ENCODE data around the gene RAPGEF1.
"Not testable (repeated sequence)": the region's sequence is repeated elsewhere in the genome, so short reads cannot be mapped to it uniquely, and the experiment has no call there.

Gene RAPGEF1, protein sequence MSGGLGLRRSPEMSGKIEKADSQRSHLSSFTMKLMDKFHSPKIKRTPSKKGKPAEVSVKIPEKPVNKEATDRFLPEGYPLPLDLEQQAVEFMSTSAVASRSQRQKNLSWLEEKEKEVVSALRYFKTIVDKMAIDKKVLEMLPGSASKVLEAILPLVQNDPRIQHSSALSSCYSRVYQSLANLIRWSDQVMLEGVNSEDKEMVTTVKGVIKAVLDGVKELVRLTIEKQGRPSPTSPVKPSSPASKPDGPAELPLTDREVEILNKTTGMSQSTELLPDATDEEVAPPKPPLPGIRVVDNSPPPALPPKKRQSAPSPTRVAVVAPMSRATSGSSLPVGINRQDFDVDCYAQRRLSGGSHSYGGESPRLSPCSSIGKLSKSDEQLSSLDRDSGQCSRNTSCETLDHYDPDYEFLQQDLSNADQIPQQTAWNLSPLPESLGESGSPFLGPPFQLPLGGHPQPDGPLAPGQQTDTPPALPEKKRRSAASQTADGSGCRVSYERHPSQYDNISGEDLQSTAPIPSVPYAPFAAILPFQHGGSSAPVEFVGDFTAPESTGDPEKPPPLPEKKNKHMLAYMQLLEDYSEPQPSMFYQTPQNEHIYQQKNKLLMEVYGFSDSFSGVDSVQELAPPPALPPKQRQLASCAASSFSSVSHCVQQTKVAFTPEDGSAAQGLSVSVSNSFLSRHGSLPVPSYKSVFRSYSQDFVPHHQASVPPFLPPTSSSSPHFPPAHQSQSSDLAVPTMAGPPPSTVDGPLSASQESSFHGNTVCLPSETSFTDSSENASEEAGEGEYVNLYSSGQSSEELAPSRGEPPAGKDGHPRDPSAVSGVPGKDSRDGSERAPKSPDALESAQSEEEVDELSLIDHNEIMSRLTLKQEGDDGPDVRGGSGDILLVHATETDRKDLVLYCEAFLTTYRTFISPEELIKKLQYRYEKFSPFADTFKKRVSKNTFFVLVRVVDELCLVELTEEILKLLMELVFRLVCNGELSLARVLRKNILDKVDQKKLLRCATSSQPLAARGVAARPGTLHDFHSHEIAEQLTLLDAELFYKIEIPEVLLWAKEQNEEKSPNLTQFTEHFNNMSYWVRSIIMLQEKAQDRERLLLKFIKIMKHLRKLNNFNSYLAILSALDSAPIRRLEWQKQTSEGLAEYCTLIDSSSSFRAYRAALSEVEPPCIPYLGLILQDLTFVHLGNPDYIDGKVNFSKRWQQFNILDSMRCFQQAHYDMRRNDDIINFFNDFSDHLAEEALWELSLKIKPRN (N-terminal part only)

GRCh38 chr9:131739959-131740648 lies at the start of gene RAPGEF1:
Gene RAPGEF1 (minus strand): TSS chr9:131740076. CDS start chr9:131739830, 246 bp downstream.
- peak; percentile 63 for DNase-seq

DNA sequence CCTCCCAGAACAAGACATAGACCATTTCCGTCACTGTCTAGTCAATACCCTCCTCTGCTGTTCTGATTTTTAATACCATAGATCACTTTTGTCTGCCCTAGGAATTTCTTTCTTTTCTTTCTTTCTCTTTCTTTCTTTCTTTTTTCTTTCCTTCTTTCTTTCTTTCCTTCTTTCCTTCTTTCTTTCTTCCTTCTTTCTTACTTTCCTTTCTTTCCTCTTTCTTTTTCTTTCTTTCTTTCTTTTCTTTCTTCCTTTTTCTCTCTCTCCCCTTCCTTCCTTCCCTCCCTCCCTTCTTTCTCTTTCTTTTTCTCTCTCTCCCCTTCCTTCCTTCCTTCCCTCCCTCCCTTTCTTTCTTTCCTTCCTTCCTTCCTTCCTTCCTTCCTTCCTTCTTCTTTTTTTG lies 49.0 kb upstream of the RAPGEF1 start:
- DNase-seq: no peak

DNA sequence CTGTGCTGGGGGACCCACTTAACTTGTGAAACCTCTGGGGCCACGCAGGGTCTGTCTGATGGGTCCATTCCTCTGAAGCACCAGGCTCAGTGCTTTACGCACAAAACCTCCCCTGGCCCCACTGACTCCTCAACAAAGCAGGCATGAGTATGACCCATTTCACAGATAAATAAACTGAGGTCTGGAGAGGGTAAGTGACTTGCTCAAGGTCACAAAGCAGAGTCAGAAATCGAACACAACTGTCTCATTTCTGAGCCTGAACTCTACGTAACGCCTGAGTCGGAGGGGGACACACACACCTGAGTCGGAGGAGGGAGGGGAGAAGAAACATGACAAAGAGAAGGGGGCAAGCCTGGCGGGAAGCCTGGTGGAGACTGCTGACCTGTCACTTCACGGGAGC lies 48.0 kb upstream of the RAPGEF1 start:
- DNase-seq: no peak

GRCh38 chr9:131784748-131785501 lies 45.0 kb upstream of the RAPGEF1 start:
- peak; percentile 56 for DNase-seq

DNA sequence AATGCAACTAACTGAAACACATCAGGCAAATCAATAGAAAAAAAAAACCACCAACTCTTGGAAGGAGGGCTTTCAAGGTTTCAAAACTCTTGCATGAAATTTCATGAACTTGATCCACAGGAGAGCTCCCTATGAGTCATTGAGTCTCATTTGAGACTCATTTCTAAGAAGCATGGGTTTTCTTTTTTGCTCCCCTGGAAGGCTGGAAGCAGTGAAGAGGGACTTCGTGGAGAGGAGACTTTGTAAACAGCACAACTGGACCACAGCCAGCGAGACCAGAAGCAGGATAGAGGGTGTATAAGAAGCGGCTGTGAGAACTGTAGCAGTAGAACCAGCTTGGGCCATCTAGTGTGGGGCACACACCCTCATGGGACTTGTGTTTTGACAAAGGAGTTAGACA lies 41.2 kb upstream of the RAPGEF1 start:
- DNase-seq: no peak

DNA sequence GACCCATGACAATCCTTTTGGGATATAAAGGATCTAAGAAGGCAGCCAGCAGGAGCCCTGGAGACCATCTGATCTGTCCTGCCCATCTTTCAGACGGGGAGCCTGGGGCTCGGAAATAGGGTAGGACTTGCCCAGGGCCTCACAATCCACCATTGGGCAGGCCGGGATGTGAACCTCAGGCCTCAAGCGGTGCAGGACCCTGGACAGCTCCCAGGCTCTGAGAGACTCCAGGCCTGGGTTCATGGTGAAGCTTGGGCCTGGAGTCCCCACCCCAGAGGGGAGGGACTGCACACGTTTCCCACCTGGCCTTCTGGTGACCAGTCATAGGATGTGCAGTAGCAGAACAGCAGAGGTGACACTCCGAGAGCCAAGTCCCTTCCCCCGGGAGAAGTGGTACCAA lies 36.6 kb upstream of the RAPGEF1 start:
- DNase-seq: no peak

GRCh38 chr9:131776036-131776435 lies 36.2 kb upstream of the RAPGEF1 start:
- DNase-seq: no peak

- no peak for DNase-seq
Measured at GRCh38 chr9:131774636-131775035, 34.8 kb upstream of the RAPGEF1 start.

- peak; percentile 48 for DNase-seq
Measured at GRCh38 chr9:131773911-131774379, 34.1 kb upstream of the RAPGEF1 start.

GRCh38 chr9:131772940-131773339 lies 33.1 kb upstream of the RAPGEF1 start:
- no peak for DNase-seq

- DNase-seq: no peak
Measured at GRCh38 chr9:131771646-131772045, 31.8 kb upstream of the RAPGEF1 start.

DNA sequence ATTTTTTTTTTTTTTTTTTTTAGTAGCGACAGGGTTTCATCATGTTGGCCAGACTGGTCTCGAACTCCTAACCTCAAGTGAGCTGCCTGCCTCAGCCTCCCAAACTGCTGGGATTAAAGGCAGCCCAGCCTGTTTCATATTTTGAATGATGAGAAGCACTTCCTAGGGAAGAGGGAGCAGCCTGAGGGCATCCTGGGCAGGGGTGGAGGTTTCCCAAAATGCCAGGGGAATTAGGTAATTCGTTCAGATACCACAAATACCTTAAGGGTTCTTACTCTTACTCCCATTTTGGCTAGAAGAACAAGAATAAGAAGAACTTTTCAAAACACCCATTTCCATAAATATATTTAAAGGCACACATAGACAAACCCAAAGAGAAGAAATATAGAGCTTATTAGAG lies 29.5 kb upstream of the RAPGEF1 start:
- DNase-seq: no peak

- no peak for DNase-seq
Measured at GRCh38 chr9:131764568-131764967, 24.7 kb upstream of the RAPGEF1 start.

- DNase-seq: peak; percentile 96
Measured at GRCh38 chr9:131762356-131762932, 22.6 kb upstream of the RAPGEF1 start.

GRCh38 chr9:131759017-131759647 lies 19.3 kb upstream of the RAPGEF1 start:
- peak; percentile 50 for DNase-seq

DNA sequence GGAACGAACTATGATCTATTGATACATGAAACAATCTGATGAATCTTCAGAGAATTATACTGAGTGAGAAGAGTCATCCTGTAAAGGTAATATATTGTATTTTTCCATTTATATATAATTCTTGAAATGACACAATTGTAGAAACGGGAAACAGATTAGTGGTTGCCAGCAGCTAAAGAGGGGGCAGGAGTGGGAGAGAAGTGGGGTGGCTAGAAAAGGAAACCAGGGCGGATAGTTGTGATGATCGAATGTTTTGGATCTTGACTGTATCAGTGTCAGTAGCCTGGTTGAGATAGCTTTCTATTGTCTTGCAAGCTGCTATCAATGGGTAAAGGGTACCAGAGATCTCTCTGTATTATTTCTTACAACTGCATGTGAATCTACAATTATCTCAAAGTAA lies 17.7 kb upstream of the RAPGEF1 start:
- DNase-seq: no peak

GRCh38 chr9:131755541-131756198 lies 15.8 kb upstream of the RAPGEF1 start:
- peak; percentile 91 for DNase-seq

GRCh38 chr9:131754846-131755245 lies 15.0 kb upstream of the RAPGEF1 start:
- DNase-seq: no peak

GRCh38 chr9:131753751-131754150 lies 13.9 kb upstream of the RAPGEF1 start:
- DNase-seq: not testable (repeated sequence)

DNA sequence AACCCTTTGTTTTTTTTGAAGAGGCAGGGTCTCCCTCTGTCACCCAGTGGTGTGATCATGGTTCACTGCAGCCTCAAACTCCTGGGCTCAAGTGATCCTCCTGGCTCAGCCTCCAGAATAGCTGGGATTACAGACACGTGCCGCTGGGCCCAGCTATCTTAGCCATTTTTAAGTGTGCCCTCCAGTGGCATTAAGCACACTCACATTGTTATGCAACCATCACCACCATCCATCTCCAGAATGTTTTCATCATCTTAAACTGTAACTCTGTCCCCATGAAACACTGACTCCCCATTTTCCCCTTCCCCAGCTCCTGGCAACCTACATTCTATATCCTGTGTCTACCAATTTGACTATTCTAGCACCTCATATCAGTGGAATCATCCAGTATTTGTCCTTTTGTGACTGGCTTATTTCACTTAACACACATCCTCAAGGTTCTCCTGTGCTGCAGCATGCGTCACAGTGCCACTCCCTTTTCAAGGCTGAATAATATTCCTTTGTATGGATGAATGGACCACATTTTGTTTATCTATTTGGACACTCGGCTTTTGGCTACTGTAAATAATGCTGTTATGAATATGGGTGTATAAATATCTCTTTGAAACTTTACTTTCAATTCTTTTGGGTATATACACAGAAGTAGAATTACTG lies 12.5 kb upstream of the RAPGEF1 start:
- no peak for DNase-seq

Measured in NCI-H82 (cell line).